ENCODE data around the gene SLC10A1. TPM values are rescaled to one million over a fixed set of nuclear protein-coding genes. Genes with fewer than 3 reads are reported as not detected.

SLC10A1 gene
- total and polyA plus RNA-seq, 2 of the 8 experiments (the other 6 are each of a cell fraction or from before 2014, with no cell fraction given), result not detected

- Histone ChIP-seq H3K4ac (replicated peaks; ENCODE audit: insufficient read length, low read depth, low read length) (no peak overlapping the region), H4K20me1 (replicated peaks in 1 of 2; ENCODE audit: control insufficient read depth in 1 of 2, insufficient read depth in 2 of 2, low read length in 2 of 2) (peaks cover 5 to 12% of the 10 kb centered on the region in 2 experiments), H3K4me3 (ENCODE audit: extremely low read depth in 1 of 4, insufficient read depth in 2 of 4, low read depth in 3 of 4, low read length in 4 of 4) (no peak overlapping the region), H3K79me1 (ENCODE audit: low read depth, low read length) (peaks cover 6% of the 10 kb centered on the region; the same call in 1 of the 2 replicates), H4K8ac (ENCODE audit: extremely low read depth, insufficient read depth, low read length) (no peak overlapping the region), H3K9ac (replicated peaks in 1 of 4; ENCODE audit: extremely low read depth in 1 of 4, low read depth in 3 of 4, low read length in 3 of 4) (no peak overlapping the region), H2BK15ac (ENCODE audit: low read length) (no peak overlapping the region), H3K27me3 (replicated peaks in 1 of 4; ENCODE audit: control insufficient read depth in 3 of 4, extremely low read depth in 1 of 4, insufficient read depth in 3 of 4, low read length in 3 of 4) (no peaks in the 10 kb centered on the region), H3K4me1 (replicated peaks in 1 of 4; ENCODE audit: control insufficient read depth in 3 of 4, insufficient read depth in 4 of 4, low read length in 3 of 4) (no peaks in the 10 kb centered on the region; a peak in 2 of 7 replicates), H2AFZ (ENCODE audit: low read length) (no peak overlapping the region), H3K79me2 (ENCODE audit: control insufficient read depth in 1 of 2, insufficient read depth in 2 of 2, low read length in 2 of 2) (peaks cover under 1 to 28% of the 10 kb centered on the region in 2 experiments; a peak in 3 of 4 replicates), H4K91ac (replicated peaks; ENCODE audit: insufficient read length, low read length) (no peak overlapping the region), H3K27ac (ENCODE audit: low read depth, low read length) (no peak overlapping the region), H3K23me2 (ENCODE audit: low read depth, low read length) (no peaks in the 10 kb centered on the region), H3K9me3 (ENCODE audit: insufficient read depth in 2 of 2, low read depth in 1 of 2, low read length in 1 of 2) (no peaks in the 10 kb centered on the region), H3K18ac (ENCODE audit: extremely low read depth, low read length) (no peak overlapping the region), H2BK12ac (ENCODE audit: low read depth, low read length) (no peak overlapping the region), H3K4me2 (ENCODE audit: insufficient read depth in 1 of 2, low read depth in 2 of 2, low read length in 2 of 2) (no peak overlapping the region), H3K23ac (ENCODE audit: insufficient read length) (no peak overlapping the region), H3K56ac (replicated peaks; ENCODE audit: insufficient read length, low read depth, low read length) (no peak overlapping the region), H2BK5ac (ENCODE audit: low read depth, low read length) (no peak overlapping the region), H2BK20ac (ENCODE audit: low read length) (no peak overlapping the region), H3K14ac (ENCODE audit: insufficient read length) (no peak overlapping the region), H2AK5ac (ENCODE audit: low read depth, low read length) (no peak overlapping the region), H2BK120ac (replicated peaks; ENCODE audit: low read depth, low read length) (no peak overlapping the region), H3K36me3 (ENCODE audit: control insufficient read depth in 2 of 4, insufficient read depth in 4 of 4, low read length in 3 of 4) (peaks cover 44 to 95% (median 79%) of the 10 kb centered on the region in 4 experiments), H4K5ac (ENCODE audit: insufficient read length, low read depth, low read length) (no peak overlapping the region)
- CTCF ChIA-PET (ENCODE audit: partially characterized antibody), result interaction anchor here (0.7 to 1.1 kb wide), 5 partner anchors 33 to 344 kb away, joined by 3 to 4 read pairs (median 4); no protein-coding TSS in a partner anchor
- POLR2A ChIA-PET (ENCODE audit: partially characterized antibody), result interaction anchor here (0.5 to 2.6 kb wide), 7 partner anchors 10 to 1853 kb away, joined by 3 to 9 read pairs (median 4); partner anchors contain the start of gene SLC10A1
- FAIRE-seq (no peak), DNase-seq (ENCODE audit: low read depth in 1 of 2, low spot score in 2 of 2) (no peak)
- TF ChIP-seq TEAD4 (IDR thresholded peaks at IDR 0.05; ENCODE audit: low read depth, low read length) (no peak), POLR2A (IDR thresholded peaks at IDR 0.05; ENCODE audit: control extremely low read depth in 1 of 2, low read depth in 2 of 2, low read length in 2 of 2) (peak in 1 of 2 experiments; percentile 41; a peak in 2 of 3 replicates)
- 85% methylated on average over 7 of the region's 7 CpGs; no CpG with 5 or more reads in 1 of the 2 experiments for WGBS, 2 experiments (ENCODE audit: extremely low coverage in 1 of 2, insufficient coverage in 1 of 2, insufficient read length in 1 of 2, insufficient replicate concordance in 2 of 2, low coverage in 1 of 2, low lambda C conversion rate in 2 of 2, missing lambda C conversion rate in 1 of 2)
Observed at GRCh38 chr14:69773571-69774276, 23.3 kb downstream of the SLC10A1 start.

Data from H1 (cell line).